ENCODE results near the gene EBF3. TPM values are rescaled to one million over a fixed set of nuclear protein-coding genes. Genes with fewer than 3 reads are reported as not detected.

Gene EBF3
- total and polyA plus RNA-seq, 9 of the 15 experiments (the other 6 are each of a cell fraction or from before 2014, with no cell fraction given) = not detected

GRCh38 chr10:129936266-129936922 lies 27.7 kb downstream of the EBF3 start:
- 0% methylated on average over 1 of the region's 5 CpGs for WGBS (ENCODE audit: insufficient coverage, low coverage, missing lambda C conversion rate)

More at GRCh38 chr10:129936266-129936922, 27.7 kb downstream of the EBF3 start:
- Histone ChIP-seq H3K4me2 (ENCODE audit: insufficient read depth, low read length) (no peak overlapping the region), H3K9me3 (replicated peaks; ENCODE audit: control insufficient read depth, insufficient read depth, low read depth, low read length) (no peaks in the 10 kb centered on the region), H3K79me2 (ENCODE audit: control insufficient read depth, insufficient read depth, low read length) (no peaks in the 10 kb centered on the region), H3K9me1 (ENCODE audit: control insufficient read depth, insufficient read depth, low read length) (no peaks in the 10 kb centered on the region), H4K20me1 (replicated peaks; ENCODE audit: control insufficient read depth, insufficient read depth, low read length) (no peaks in the 10 kb centered on the region), H3K36me3 (ENCODE audit: control insufficient read depth, insufficient read depth, low read length) (no peaks in the 10 kb centered on the region), H2AFZ (ENCODE audit: low read depth, low read length) (no peak overlapping the region), H3K27me3 (ENCODE audit: control insufficient read depth in 2 of 2, insufficient read depth in 2 of 2, low read length in 2 of 2) (peaks cover 0 to 16% of the 10 kb centered on the region in 2 experiments; a peak in 2 of 5 replicates), H3K4me3 (no peak overlapping the region), H3K27ac (ENCODE audit: extremely low read depth, low read depth, low read length) (no peak overlapping the region), H3K9ac (ENCODE audit: insufficient read depth in 1 of 2, low read depth in 2 of 2, low read length in 2 of 2) (no peak overlapping the region), H3K4me1 (replicated peaks in 1 of 2; ENCODE audit: control insufficient read depth in 2 of 2, insufficient read depth in 2 of 2, low read length in 2 of 2) (no peaks in the 10 kb centered on the region)
- FAIRE-seq (no peak), ATAC-seq (no peak), DNase-seq (ENCODE audit: extremely low read depth in 1 of 4, low spot score in 3 of 4) (no peak)
- in situ Hi-C loops (cut with MboI) = no loop called here
- TF ChIP-seq HMGN3 (IDR thresholded peaks at IDR 0.05; ENCODE audit: borderline replicate concordance, extremely low read depth, insufficient read length, low read depth, low read length) (no peak), ZNF655 (CRISPR knock-in tag; IDR thresholded peaks at IDR 0.05) (no peak), HMGXB4 (CRISPR knock-in tag; IDR thresholded peaks at IDR 0.05) (no peak), YY1 (IDR thresholded peaks at IDR 0.05; ENCODE audit: borderline replicate concordance in 1 of 3, control insufficient read depth in 1 of 3, extremely low read depth in 1 of 3, insufficient read depth in 3 of 3, insufficient read length in 1 of 3, insufficient replicate concordance in 2 of 3, low read depth in 1 of 3, low read length in 2 of 3) (no peak), NFE2 (IDR thresholded peaks at IDR 0.05; ENCODE audit: low read depth) (no peak), ZNF146 (CRISPR knock-in tag; IDR thresholded peaks at IDR 0.05; ENCODE audit: unreplicated experiment) (no peak), HSF4 (CRISPR knock-in tag; IDR thresholded peaks at IDR 0.05; ENCODE audit: borderline replicate concordance) (no peak), TCFL5 (CRISPR knock-in tag; conservative IDR thresholded peaks at IDR 0.05) (no peak), ZNF76 (CRISPR knock-in tag; IDR thresholded peaks at IDR 0.05; ENCODE audit: borderline replicate concordance) (no peak), ZNF766 (CRISPR knock-in tag; conservative IDR thresholded peaks at IDR 0.05) (no peak), ESRRB (CRISPR knock-in tag; IDR thresholded peaks at IDR 0.05; ENCODE audit: borderline replicate concordance) (no peak)
- TF ChIP-seq, protein P1, sequence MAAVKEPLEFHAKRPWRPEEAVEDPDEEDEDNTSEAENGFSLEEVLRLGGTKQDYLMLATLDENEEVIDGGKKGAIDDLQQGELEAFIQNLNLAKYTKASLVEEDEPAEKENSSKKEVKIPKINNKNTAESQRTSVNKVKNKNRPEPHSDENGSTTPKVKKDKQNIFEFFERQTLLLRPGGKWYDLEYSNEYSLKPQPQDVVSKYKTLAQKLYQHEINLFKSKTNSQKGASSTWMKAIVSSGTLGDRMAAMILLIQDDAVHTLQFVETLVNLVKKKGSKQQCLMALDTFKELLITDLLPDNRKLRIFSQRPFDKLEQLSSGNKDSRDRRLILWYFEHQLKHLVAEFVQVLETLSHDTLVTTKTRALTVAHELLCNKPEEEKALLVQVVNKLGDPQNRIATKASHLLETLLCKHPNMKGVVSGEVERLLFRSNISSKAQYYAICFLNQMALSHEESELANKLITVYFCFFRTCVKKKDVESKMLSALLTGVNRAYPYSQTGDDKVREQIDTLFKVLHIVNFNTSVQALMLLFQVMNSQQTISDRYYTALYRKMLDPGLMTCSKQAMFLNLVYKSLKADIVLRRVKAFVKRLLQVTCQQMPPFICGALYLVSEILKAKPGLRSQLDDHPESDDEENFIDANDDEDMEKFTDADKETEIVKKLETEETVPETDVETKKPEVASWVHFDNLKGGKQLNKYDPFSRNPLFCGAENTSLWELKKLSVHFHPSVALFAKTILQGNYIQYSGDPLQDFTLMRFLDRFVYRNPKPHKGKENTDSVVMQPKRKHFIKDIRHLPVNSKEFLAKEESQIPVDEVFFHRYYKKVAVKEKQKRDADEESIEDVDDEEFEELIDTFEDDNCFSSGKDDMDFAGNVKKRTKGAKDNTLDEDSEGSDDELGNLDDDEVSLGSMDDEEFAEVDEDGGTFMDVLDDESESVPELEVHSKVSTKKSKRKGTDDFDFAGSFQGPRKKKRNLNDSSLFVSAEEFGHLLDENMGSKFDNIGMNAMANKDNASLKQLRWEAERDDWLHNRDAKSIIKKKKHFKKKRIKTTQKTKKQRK (IDR thresholded peaks at IDR 0.05; ENCODE audit: borderline replicate concordance, low read depth, low read length) = no peak
- ChIA-PET POLR2A (interaction anchor here (0.6 kb wide), 1 partner anchor 454 kb away, joined by 3 read pairs; no protein-coding TSS in a partner anchor), CTCF (ENCODE audit: low intra/inter-chr PET ratio) (no interaction called here)
- no TSS peak for BruUV-seq (replicated peaks)
- intact Hi-C loops (cut with micrococcal nuclease) = no loop called here
